ENCODE data around the gene WNK2.

Gene WNK2

GRCh38 chr9:93181672-93182435 lies 2.1 kb upstream of the WNK2 start:
- DNase-seq, result no peak
- intact Hi-C loops (cut with DNase I), result loop anchor here (10.0 kb wide), 1 partner anchor 113 kb away; no protein-coding TSS in a partner anchor

GRCh38 chr9:93182572-93182971 lies 1.4 kb upstream of the WNK2 start:
- intact Hi-C loops (cut with DNase I), result loop anchor here (10.0 kb wide), 1 partner anchor 112 kb away; no protein-coding TSS in a partner anchor
- DNase-seq, result no peak

- intact Hi-C loops (cut with DNase I), result loop anchor here (10.0 kb wide), 1 partner anchor 112 kb away; no protein-coding TSS in a partner anchor
- no peak for DNase-seq
Observed at GRCh38 chr9:93183131-93183662, 742 bp upstream of the WNK2 start.

- intact Hi-C loops (cut with DNase I), result loop anchor here (10.0 kb wide), 1 partner anchor 110 kb away; no protein-coding TSS in a partner anchor
- DNase-seq, result peak in 10 of 42 donors; percentile 37 to 66 (median 54)
Observed at GRCh38 chr9:93184432-93185265, 710 bp downstream of the WNK2 start.

GRCh38 chr9:93185266-93186214 lies 1.6 kb downstream of the WNK2 start:
- no peak for DNase-seq
- intact Hi-C loops (cut with DNase I), result loop anchor here (10.0 kb wide), 1 partner anchor 109 kb away; no protein-coding TSS in a partner anchor

- no peak for DNase-seq
- intact Hi-C loops (cut with DNase I), result loop anchor here (10.0 kb wide), 1 partner anchor 108 kb away; no protein-coding TSS in a partner anchor
Observed at GRCh38 chr9:93186215-93186945, 2.4 kb downstream of the WNK2 start.

- peak in 5 of 42 donors; percentile 26 to 60 (median 50) for DNase-seq
- intact Hi-C loops (cut with DNase I), result loop anchor here (10.0 kb wide), 1 partner anchor 108 kb away; no protein-coding TSS in a partner anchor
Observed at GRCh38 chr9:93187047-93187446, 3.1 kb downstream of the WNK2 start.

- intact Hi-C loops (cut with DNase I), result loop anchor here (10.0 kb wide), 1 partner anchor 107 kb away; no protein-coding TSS in a partner anchor
- no peak for DNase-seq
Observed at GRCh38 chr9:93187574-93187973, 3.6 kb downstream of the WNK2 start.

- DNase-seq, result no peak
- intact Hi-C loops (cut with DNase I), result loop anchor here (10.0 kb wide), 1 partner anchor 106 kb away; no protein-coding TSS in a partner anchor
Observed at GRCh38 chr9:93188426-93189368, 4.8 kb downstream of the WNK2 start.

- DNase-seq, result no peak
- intact Hi-C loops (cut with DNase I), result loop anchor here (10.0 kb wide), 1 partner anchor 105 kb away; no protein-coding TSS in a partner anchor
Observed at GRCh38 chr9:93189369-93190132, 5.6 kb downstream of the WNK2 start.

- intact Hi-C loops (cut with DNase I), result no loop called here
- DNase-seq, result no peak
Observed at GRCh38 chr9:93190133-93190525, 6.2 kb downstream of the WNK2 start.

- no peak for DNase-seq
- intact Hi-C loops (cut with DNase I), result no loop called here
Observed at GRCh38 chr9:93190656-93191353, 6.9 kb downstream of the WNK2 start.

GRCh38 chr9:93191354-93191660 lies 7.4 kb downstream of the WNK2 start:
- intact Hi-C loops (cut with DNase I), result no loop called here
- DNase-seq, result no peak

- no peak for DNase-seq
Observed at GRCh38 chr9:93192721-93193387, 8.9 kb downstream of the WNK2 start.

More at GRCh38 chr9:93192721-93193387, 8.9 kb downstream of the WNK2 start:
- intact Hi-C loops (cut with DNase I), result no loop called here
